AG04449 (cell line): ENCODE results near the gene POLR2E.

Experiments used
- CTCF ChIA-PET: fragments of 350-600 bp; formaldehyde crosslinking; extraction: SDS; loops from one replicate; lab custom pipeline; 2021; ENCODE audit warnings: antibody characterized with exemption; lab: Yijun Ruan, JAX
- POLR2A ChIA-PET: fragments of 400-600, 350-600 bp; formaldehyde crosslinking; extraction: SDS; loops from one replicate; lab custom pipeline; 2020; ENCODE audit warnings: antibody characterized with exemption, inconsistent platforms; lab: Yijun Ruan, JAX
- DNase-seq: peaks from one replicate; pipeline ENCODE4 v3.0.0-alpha.2; 2010; ENCODE audit warnings: low read depth, low spot score
- H3K4me3 ChIP-seq: 2 replicates; pipeline ENCODE4 v1.5.1; 2011; ENCODE audit warnings: low read depth, mild to moderate bottlenecking, control low read depth, low read length
- CTCF ChIP-seq: IDR thresholded peaks from one replicate; pipeline ENCODE4 v1.5.1; 2011; ENCODE audit warnings: mild to moderate bottlenecking, moderate library complexity, low read length, control low read depth, inconsistent platforms; ENCODE audit not compliant: insufficient read depth; ENCODE audit errors: missing control alignments

POLR2E gene

DNA sequence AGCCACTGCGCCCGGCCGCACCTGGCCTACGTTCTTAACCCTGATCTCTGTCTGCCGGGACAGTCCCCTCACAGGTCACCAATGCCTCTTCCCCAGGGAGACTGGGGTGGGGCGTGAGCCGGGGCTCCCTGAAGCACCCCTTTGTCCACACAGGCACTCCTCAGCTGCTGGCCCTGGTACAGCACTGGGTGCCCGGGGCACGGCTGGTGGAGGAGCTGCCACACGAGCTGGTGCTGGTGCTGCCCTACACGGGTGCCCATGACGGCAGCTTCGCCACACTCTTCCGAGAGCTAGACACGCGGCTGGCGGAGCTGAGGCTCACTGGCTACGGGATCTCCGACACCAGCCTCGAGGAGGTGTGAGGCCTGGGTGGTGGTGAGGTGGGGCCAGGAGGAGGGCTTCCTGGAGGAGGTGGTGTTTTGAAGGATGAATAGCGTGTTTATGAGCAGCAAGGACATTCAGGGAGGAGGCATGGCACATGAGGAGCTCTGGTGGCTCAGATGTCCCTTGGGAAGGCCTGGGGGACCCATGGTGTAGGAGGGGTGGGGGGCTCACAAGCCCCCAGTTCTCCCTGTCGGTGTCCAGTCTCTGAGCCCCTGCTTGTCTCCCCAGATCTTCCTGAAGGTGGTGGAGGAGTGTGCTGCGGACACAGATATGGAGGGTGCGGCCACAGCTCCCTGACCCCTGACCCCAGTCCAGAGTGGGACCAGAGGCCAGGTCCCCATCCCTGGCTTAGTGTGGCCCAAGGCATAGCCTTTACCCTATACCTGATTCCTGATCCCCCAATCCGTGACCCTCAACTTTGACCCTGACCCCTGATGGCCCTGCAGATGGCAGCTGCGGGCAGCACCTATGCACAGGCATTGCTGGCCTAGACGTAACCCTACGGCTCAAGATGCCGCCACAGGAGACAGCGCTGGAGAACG is 41.7 kb downstream of the POLR2E start:
- H3K4me3 ChIP-seq = no peak overlapping the region
- no peak for DNase-seq
- CTCF ChIA-PET = interaction anchor here (2.4 kb wide), 1 partner anchor 12 kb away, joined by 15 read pairs; the partner anchor contains the start of gene ARHGAP45
- TF ChIP-seq CTCF = no peak
- POLR2A ChIA-PET = interaction anchor here (0.6 kb wide), 1 partner anchor 14 kb away, joined by 4 read pairs; the partner anchor contains the start of gene ABCA7

GRCh38 chr19:1052349-1052975 is 42.7 kb downstream of the POLR2E start:
- ChIA-PET CTCF (interaction anchor here (0.6 to 2.4 kb wide), 2 partner anchors 9 to 13 kb away, joined by 3 to 15 read pairs; partner anchors contain the start of gene ARHGAP45), POLR2A (no interaction called here)
- no peak for TF ChIP-seq CTCF
- no peak overlapping the region for H3K4me3 ChIP-seq
- DNase-seq = no peak

DNA sequence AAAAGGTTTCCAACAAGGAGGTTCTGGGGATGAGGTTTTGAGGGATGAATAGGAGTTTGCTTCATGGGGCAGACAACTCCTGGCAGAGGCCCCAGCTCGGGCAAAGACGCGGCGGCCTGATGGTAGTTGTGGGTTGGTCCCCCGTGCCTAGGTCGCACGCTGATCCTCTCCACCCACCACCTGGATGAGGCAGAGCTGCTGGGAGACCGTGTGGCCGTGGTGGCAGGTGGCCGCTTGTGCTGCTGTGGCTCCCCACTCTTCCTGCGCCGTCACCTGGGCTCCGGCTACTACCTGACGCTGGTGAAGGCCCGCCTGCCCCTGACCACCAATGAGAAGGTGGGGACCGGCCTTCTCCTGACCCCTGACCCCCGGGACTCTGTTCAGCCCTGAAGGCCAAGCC is 43.4 kb downstream of the POLR2E start:
- CTCF ChIA-PET = interaction anchor here (1.7 kb wide), 1 partner anchor 13 kb away, joined by 5 read pairs; no protein-coding TSS in a partner anchor
- no peak for DNase-seq
- POLR2A ChIA-PET = no interaction called here
- no peak overlapping the region for H3K4me3 ChIP-seq
- no peak for TF ChIP-seq CTCF

DNA sequence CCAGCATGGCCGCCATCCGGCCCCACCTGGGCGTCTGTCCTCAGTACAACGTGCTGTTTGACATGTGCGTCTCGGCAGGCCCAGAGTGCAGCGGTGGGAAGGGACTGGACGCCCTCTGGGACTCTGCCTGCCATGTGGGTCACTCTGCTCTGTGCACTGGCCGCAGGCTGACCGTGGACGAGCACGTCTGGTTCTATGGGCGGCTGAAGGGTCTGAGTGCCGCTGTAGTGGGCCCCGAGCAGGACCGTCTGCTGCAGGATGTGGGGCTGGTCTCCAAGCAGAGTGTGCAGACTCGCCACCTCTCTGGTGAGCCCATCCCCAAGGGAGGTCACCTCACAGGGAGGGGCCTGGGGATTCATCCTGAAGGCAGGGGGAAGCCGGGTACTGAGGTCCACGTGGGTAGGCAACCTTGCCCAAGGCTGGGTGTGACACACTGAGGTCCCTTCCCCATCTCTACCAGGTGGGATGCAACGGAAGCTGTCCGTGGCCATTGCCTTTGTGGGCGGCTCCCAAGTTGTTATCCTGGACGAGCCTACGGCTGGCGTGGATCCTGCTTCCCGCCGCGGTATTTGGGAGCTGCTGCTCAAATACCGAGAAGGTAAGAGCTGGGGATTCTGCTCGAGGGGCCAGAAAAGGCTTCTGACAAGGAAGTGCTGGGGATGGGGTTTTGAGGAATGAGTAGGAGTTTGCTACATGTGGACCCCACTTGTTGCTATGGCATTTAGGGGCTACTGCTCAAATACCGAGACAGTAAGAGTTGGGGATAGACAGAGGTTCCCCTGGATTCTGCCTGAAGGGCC is 44.0 kb downstream of the POLR2E start:
- no peak for DNase-seq
- no peak overlapping the region for H3K4me3 ChIP-seq
- no peak for TF ChIP-seq CTCF
- ChIA-PET POLR2A (no interaction called here), CTCF (interaction anchor here (1.7 kb wide), 1 partner anchor 14 kb away, joined by 5 read pairs; no protein-coding TSS in a partner anchor)

DNA sequence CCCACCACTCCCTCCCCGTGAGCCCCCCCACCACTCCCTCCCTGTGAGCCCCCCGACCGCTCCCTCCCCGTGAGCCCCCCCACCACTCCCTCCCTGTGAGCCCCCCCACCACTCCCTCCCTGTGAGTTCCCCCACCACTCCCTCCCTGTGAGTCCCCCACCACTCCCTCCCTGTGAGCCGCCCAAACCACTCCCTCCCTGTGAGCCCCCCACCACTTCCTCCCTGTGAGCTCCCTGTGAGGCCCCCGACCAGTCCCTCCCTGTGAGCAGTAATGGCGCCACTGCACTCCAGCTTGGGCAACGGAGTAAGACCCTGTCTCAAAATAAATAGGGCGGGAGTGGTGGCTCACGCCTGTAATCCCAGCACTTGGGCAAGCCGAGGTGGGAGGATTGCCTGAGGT is 45.4 kb downstream of the POLR2E start:
- TF ChIP-seq CTCF = no peak
- no peak for DNase-seq
- ChIA-PET POLR2A (no interaction called here), CTCF (interaction anchor here (0.7 kb wide), 1 partner anchor 44 kb away, joined by 3 read pairs; no protein-coding TSS in a partner anchor)
- no peak overlapping the region for H3K4me3 ChIP-seq
